ENCODE data around the gene TSEN54.

DNA sequence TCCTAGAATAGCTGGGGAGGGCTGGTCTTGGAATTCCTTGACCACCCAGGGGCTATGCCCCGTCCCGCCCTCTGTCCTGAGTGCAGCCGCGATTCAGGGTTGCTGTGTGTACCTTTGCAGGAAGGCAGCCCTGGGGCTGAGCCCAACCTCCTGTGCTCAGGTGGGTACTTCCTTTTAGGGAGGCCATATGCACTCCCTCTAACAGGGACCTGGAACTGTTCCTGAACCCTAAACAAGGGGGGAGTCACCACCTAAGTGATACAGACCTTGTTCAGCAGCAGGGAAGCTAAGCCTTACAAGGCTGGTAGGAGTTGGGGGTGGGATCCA, 33.8 kb downstream of the TSEN54 start:
- TF ChIP-seq, protein P1, sequence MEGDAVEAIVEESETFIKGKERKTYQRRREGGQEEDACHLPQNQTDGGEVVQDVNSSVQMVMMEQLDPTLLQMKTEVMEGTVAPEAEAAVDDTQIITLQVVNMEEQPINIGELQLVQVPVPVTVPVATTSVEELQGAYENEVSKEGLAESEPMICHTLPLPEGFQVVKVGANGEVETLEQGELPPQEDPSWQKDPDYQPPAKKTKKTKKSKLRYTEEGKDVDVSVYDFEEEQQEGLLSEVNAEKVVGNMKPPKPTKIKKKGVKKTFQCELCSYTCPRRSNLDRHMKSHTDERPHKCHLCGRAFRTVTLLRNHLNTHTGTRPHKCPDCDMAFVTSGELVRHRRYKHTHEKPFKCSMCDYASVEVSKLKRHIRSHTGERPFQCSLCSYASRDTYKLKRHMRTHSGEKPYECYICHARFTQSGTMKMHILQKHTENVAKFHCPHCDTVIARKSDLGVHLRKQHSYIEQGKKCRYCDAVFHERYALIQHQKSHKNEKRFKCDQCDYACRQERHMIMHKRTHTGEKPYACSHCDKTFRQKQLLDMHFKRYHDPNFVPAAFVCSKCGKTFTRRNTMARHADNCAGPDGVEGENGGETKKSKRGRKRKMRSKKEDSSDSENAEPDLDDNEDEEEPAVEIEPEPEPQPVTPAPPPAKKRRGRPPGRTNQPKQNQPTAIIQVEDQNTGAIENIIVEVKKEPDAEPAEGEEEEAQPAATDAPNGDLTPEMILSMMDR (IDR thresholded peaks at IDR 0.05 in 4 of 5, conservative IDR thresholded peaks at IDR 0.05 in 1 of 5) = no peak
- no peak for TF ChIP-seq POLR2A (IDR thresholded peaks at IDR 0.05)

Data from gastrocnemius medialis (tissue), 4 donors.